PFSK-1 (cell line): ENCODE results near the gene MT1E.

Experiments used
- FOXP2 ChIP-seq: optimal IDR thresholded peaks from 2 replicates; pipeline ENCODE3; 2011; ENCODE audit warnings: borderline replicate concordance, control low read depth, inconsistent platforms; ENCODE audit not compliant: insufficient read depth; ENCODE audit errors: extremely low read length, extremely low read depth
- POLR2AphosphoS5 ChIP-seq: IDR thresholded peaks from 2 replicates; pipeline ENCODE4 v1.6.1; 2012; ENCODE audit warnings: low read depth, mild to moderate bottlenecking, control low read depth, low read length, moderate library complexity
- REST ChIP-seq, 2 experiments: IDR thresholded peaks; 2 replicates each; pipeline versions ENCODE4 v1.6.1 to v1.8.0; 2011 to 2012; ENCODE audit warnings: low read depth in 2 of 2, low read length in 2 of 2, control low read depth in 1 of 2, inconsistent platforms in 1 of 2, mild to moderate bottlenecking in 1 of 2, moderate library complexity in 1 of 2; ENCODE audit not compliant: insufficient read depth in 1 of 2
- SIN3A ChIP-seq: IDR thresholded peaks from 2 replicates; pipeline ENCODE4 v1.6.1; 2012; ENCODE audit warnings: mild to moderate bottlenecking, low read length, moderate library complexity, borderline replicate concordance; ENCODE audit not compliant: insufficient read depth
- TAF1 ChIP-seq: IDR thresholded peaks from 2 replicates; pipeline ENCODE4 v1.6.1; 2012; ENCODE audit warnings: low read length, control low read depth, borderline replicate concordance; ENCODE audit not compliant: insufficient read depth

MT1E gene

GRCh38 chr16:56584276-56584675, 41.3 kb upstream of the MT1E start:
- TF ChIP-seq TAF1 (no peak), POLR2AphosphoS5 (no peak), SIN3A (no peak), REST (IDR thresholded peaks at IDR 0.05; ENCODE audit: insufficient read depth in 1 of 2, low read depth in 2 of 2, low read length in 2 of 2) (no peak), FOXP2 (no peak)

GRCh38 chr16:56588781-56589140, 36.8 kb upstream of the MT1E start:
- TF ChIP-seq TAF1 = no peak
- no peak for TF ChIP-seq FOXP2
- no peak for TF ChIP-seq POLR2AphosphoS5
- TF ChIP-seq REST (IDR thresholded peaks at IDR 0.05; ENCODE audit: insufficient read depth in 1 of 2, low read depth in 2 of 2, low read length in 2 of 2) = no peak

GRCh38 chr16:56589141-56590039, 36.2 kb upstream of the MT1E start, which contains the start of gene MT3:
MT3 (plus strand) TSS chr16:56589528; CDS start chr16:56589591, 63 bp downstream.
- TF ChIP-seq POLR2AphosphoS5 (no peak), SIN3A (no peak), FOXP2 (no peak), REST (IDR thresholded peaks at IDR 0.05; ENCODE audit: insufficient read depth in 1 of 2, low read depth in 2 of 2, low read length in 2 of 2) (no peak), TAF1 (no peak)

- TF ChIP-seq FOXP2 (no peak), SIN3A (no peak), POLR2AphosphoS5 (no peak), REST (IDR thresholded peaks at IDR 0.05; ENCODE audit: insufficient read depth in 1 of 2, low read depth in 2 of 2, low read length in 2 of 2) (no peak), TAF1 (no peak)
These were observed 34.1 kb upstream of the MT1E start for GRCh38 chr16:56591377-56592060.
